GM12878 (cell line): Measurements from ENCODE around the gene AP3D1.

ENCODE experiments used
- ATF2 ChIP-seq: IDR thresholded peaks from 2 replicates; pipeline ENCODE4 v1.6.1; 2012; ENCODE audit warnings: low read length, inconsistent platforms
- CEBPZ ChIP-seq: fragments of 150-350 bp; IDR thresholded peaks from 2 replicates; pipeline ENCODE4 v1.6.1; 2016; ENCODE audit warnings: low read depth, low read length
- EED ChIP-seq: sonication (generic); IDR thresholded peaks from 2 replicates; pipeline ENCODE4 v1.6.1; 2016; ENCODE audit warnings: antibody characterized with exemption, low read depth
- HDAC2 ChIP-seq: fragments of 200-600 bp; sonication (generic); IDR thresholded peaks from 2 replicates; pipeline ENCODE4 v1.6.1; 2017
- MXI1 ChIP-seq: fragments of 150-350 bp; IDR thresholded peaks from 2 replicates; pipeline ENCODE4 v1.6.1; 2011; ENCODE audit warnings: low read depth, mild to moderate bottlenecking, inconsistent platforms, low read length, improper control_type of control experiment

DNA sequence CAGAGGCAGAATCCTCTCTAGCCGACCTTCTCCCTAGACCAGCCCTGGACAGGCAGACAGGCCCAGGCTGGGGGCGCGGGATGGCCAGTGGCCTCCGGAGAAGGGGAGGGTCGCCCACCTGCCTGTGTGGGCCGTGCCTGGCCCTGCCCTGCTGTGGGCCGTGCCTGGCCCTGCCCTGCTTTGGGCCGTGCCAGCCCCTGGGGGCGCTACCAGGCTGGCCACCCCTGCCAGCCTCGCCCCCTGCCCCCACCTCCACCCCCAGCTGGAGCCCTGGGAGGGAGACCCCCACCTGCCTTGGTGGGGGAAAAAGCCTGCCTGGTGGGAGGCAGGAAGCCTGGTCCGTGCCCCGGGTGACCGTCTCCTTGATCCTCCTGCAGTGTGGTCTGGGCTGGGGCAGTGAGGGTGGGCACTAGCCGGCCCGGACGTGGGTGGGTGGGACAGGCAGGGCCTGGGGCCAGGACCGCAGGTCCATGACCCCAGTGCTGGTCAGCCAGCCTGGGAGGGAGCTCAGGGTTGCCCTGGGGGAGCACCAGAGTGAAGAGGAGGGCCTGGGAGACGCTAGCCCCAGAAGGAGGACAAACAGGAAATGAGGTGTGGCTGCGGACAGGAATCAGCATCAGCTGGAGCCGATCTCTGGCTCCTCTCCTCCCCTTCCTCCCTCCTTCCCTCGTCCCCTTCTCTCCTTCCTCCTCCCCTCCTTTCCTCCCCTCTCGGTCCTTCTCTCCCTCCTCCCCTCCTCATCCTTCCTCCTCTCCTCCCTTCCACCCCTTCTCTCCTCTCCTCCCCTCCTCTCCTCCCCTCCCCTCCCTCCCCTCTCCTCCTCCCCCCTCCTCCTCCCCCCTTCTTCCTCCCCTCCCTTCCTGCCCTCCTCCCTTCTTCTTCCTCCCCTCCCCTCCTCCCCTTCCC, 95.2 kb downstream of the AP3D1 start:
- TF ChIP-seq CEBPZ (no peak), HDAC2 (no peak), EED (peak; percentile 36; the same call in 1 of the 2 replicates), ATF2 (no peak), MXI1 (no peak)
